Mesendoderm (in vitro differentiated cells): ENCODE data around the gene IL1RN.
"Not testable (repeated sequence)": the region's sequence is repeated elsewhere in the genome, so short reads cannot be mapped to it uniquely, and the experiment has no call there.

Source experiments
- DNase-seq: peaks from one replicate; pipeline ENCODE4 v3.0.0; 2013
- H2AK5ac ChIP-seq: 2 replicates; pipeline ENCODE4 v1.6.1; 2013; ENCODE audit warnings: low read length, inconsistent platforms
- H2BK120ac ChIP-seq: 2 replicates; pipeline ENCODE4 v1.6.1; 2013; ENCODE audit warnings: low read depth, mild to moderate bottlenecking, low read length, moderate library complexity, mixed read lengths
- H2BK15ac ChIP-seq: replicated peaks from 2 replicates; pipeline ENCODE4 v1.6.1; 2013; ENCODE audit warnings: low read depth, mild to moderate bottlenecking, moderate library complexity
- H2BK5ac ChIP-seq: 2 replicates; pipeline ENCODE4 v1.6.1; 2013; ENCODE audit warnings: low read length, inconsistent platforms
- H3K18ac ChIP-seq: 2 replicates; pipeline ENCODE4 v1.6.1; 2013; ENCODE audit warnings: mild to moderate bottlenecking, low read length, mixed read lengths
- H3K23ac ChIP-seq: one replicate; pipeline ENCODE4 v1.6.1; 2013; ENCODE audit warnings: low read length
- H3K27ac ChIP-seq: 2 replicates; pipeline ENCODE4 v1.5.1; 2013; ENCODE audit warnings: low read depth, mild to moderate bottlenecking, inconsistent platforms, low read length, moderate library complexity
- H3K27me3 ChIP-seq: 2 replicates; pipeline ENCODE4 v1.6.1; 2013; ENCODE audit warnings: low read length, control low read depth, mild to moderate bottlenecking, inconsistent platforms; ENCODE audit not compliant: insufficient read depth, poor library complexity
- H3K36me3 ChIP-seq: 2 replicates; pipeline ENCODE4 v1.6.1; 2013; ENCODE audit warnings: low read length, inconsistent platforms; ENCODE audit not compliant: control insufficient read depth, insufficient read depth
- H3K4ac ChIP-seq: one replicate; pipeline ENCODE4 v1.6.1; 2013; ENCODE audit warnings: low read depth, mild to moderate bottlenecking, low read length, moderate library complexity
- H3K4me1 ChIP-seq: 2 replicates; pipeline ENCODE4 v1.6.1; 2013; ENCODE audit warnings: low read depth, low read length, inconsistent platforms; ENCODE audit not compliant: control insufficient read depth
- H3K4me2 ChIP-seq: 2 replicates; pipeline ENCODE4 v1.6.1; 2013; ENCODE audit warnings: low read length
- H3K4me3 ChIP-seq: 2 replicates; pipeline ENCODE4 v1.5.1; 2013; ENCODE audit warnings: mild to moderate bottlenecking, low read length
- H3K56ac ChIP-seq: one replicate; pipeline ENCODE4 v1.6.1; 2013; ENCODE audit warnings: low read length
- H3K79me1 ChIP-seq: 2 replicates; pipeline ENCODE4 v1.6.1; 2013; ENCODE audit warnings: low read length, inconsistent platforms
- H3K79me2 ChIP-seq: 2 replicates; pipeline ENCODE4 v1.6.1; 2013; ENCODE audit warnings: mild to moderate bottlenecking, low read length; ENCODE audit not compliant: control insufficient read depth, insufficient read depth
- H3K9ac ChIP-seq: 2 replicates; pipeline ENCODE4 v1.6.1; 2013; ENCODE audit warnings: low read length, inconsistent platforms
- H4K5ac ChIP-seq: one replicate; pipeline ENCODE4 v1.6.1; 2013; ENCODE audit warnings: low read length
- H4K8ac ChIP-seq: one replicate; pipeline ENCODE4 v1.6.1; 2013; ENCODE audit warnings: low read depth, mild to moderate bottlenecking, control low read depth, low read length, moderate library complexity
- WGBS: extraction: QIAGEN DNeasy Blood & Tissue Kit; methylation state at CpG from one replicate; pipeline ENCODE4 v1.1.7; 2013; ENCODE audit warnings: low lambda C conversion rate, missing lambda C conversion rate; ENCODE audit not compliant: insufficient coverage; ENCODE audit errors: extremely low coverage; 5-methylcytosine and 5-hydroxymethylcytosine counted together

Gene IL1RN

GRCh38 chr2:113089916-113090315, 37.5 kb upstream of the IL1RN start:
- no peak overlapping the region for H3K56ac ChIP-seq
- no peak overlapping the region for H3K9ac ChIP-seq
- H4K5ac ChIP-seq = no peak overlapping the region
- H3K4me3 ChIP-seq = no peak overlapping the region
- no peak overlapping the region for H3K4ac ChIP-seq
- no peaks in the 10 kb centered on the region for H3K36me3 ChIP-seq
- no peak for DNase-seq
- H3K27me3 ChIP-seq = no peaks in the 10 kb centered on the region
- no peak overlapping the region for H3K18ac ChIP-seq
- no peak overlapping the region for H3K4me2 ChIP-seq
- H2BK15ac ChIP-seq = no peak overlapping the region
- H3K79me2 ChIP-seq = no peaks in the 10 kb centered on the region
- no peak overlapping the region for H3K27ac ChIP-seq
- H2BK120ac ChIP-seq = no peak overlapping the region
- no peak overlapping the region for H2BK5ac ChIP-seq
- no peak overlapping the region for H2AK5ac ChIP-seq
- H3K23ac ChIP-seq = no peak overlapping the region
- no peaks in the 10 kb centered on the region for H3K4me1 ChIP-seq
- no peaks in the 10 kb centered on the region for H3K79me1 ChIP-seq
- no peak overlapping the region for H4K8ac ChIP-seq

DNA sequence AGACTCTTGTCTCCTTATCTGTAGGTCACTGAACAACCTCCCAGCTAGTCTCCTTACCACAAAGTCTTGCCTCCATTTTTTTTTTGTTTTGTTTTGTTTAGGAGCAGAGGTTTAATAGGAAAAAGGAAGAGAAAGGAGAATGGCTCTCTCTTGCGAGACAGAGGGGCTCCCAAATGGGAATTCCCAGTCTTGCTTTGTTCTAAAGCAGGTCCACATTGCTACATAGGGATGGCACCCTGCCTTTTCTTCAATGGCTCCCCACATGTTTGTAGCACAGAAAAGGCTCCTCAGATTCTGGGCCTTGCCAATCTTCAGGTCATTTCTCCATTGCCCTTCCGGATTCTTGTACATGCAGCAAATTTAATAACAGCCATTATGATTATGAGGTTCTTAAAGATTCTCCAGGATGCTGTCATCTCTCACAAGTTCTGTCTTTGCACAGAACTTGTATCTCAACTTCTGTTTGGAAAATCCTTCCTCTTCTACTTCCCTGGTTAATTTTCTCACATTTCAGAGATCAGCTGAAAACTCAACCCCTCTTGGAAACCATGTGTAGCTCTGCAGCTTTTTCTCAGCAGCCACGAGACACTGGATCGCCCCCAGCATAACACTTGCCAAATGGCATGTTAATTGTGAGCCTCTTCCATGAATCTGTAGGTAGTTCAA, 36.0 kb upstream of the IL1RN start:
- no peak overlapping the region for H3K9ac ChIP-seq
- no peak overlapping the region for H2BK5ac ChIP-seq
- no peak overlapping the region for H3K4ac ChIP-seq
- no peak for DNase-seq
- H2BK15ac ChIP-seq = no peak overlapping the region
- no peak overlapping the region for H2AK5ac ChIP-seq
- H3K27ac ChIP-seq = no peak overlapping the region
- H3K36me3 ChIP-seq = no peaks in the 10 kb centered on the region
- H2BK120ac ChIP-seq = no peak overlapping the region
- H3K56ac ChIP-seq = no peak overlapping the region
- H3K18ac ChIP-seq = no peak overlapping the region
- H4K8ac ChIP-seq = no peak overlapping the region
- H3K23ac ChIP-seq = no peak overlapping the region
- no peaks in the 10 kb centered on the region for H3K4me1 ChIP-seq
- H3K79me2 ChIP-seq = no peaks in the 10 kb centered on the region
- no peaks in the 10 kb centered on the region for H3K79me1 ChIP-seq
- no peak overlapping the region for H3K4me2 ChIP-seq
- no peak overlapping the region for H4K5ac ChIP-seq
- no CpG with 5 or more reads among the region's 4 CpGs for WGBS
- no peak overlapping the region for H3K4me3 ChIP-seq
- H3K27me3 ChIP-seq = no peaks in the 10 kb centered on the region

DNA sequence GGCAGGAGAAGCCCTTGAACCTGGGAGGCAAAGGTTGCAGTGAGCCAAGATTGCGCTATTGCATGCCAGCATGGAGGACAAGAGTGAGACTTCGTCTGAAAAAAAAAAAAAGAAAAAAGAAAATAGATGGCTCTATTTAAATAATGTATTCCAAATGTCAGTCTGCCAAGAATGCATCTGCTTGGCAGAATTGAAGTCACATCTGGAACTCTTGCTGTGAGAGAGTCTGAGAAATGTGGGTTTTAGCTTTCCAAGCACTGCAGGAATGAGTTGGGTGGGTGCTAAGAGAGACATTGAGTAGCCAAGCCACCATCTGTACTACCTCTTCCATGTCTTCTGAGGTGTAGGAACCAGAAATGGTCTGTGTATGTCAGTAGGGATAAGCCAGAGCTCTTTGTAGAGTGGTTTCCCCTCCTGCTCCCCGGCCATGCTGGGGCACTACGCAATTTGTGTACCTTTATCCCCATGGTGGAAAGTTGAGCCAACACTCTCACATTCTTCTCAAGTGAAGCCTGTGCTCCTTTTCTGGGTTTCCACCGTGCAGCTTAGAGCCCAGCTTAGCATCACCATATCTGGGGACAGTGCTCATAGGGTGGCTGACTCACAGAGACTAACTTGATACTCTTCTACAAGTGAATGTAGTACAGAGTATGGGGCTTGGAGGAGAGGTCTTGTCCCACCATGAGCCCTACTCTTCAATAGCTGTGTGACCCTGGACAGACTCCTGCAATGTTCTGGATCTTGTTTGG, 34.4 kb upstream of the IL1RN start:
- no peaks in the 10 kb centered on the region for H3K79me1 ChIP-seq
- H3K9ac ChIP-seq = no peak overlapping the region
- H2BK5ac ChIP-seq = no peak overlapping the region
- no peak overlapping the region for H4K8ac ChIP-seq
- H3K27me3 ChIP-seq = no peaks in the 10 kb centered on the region
- DNase-seq = no peak
- no peak overlapping the region for H3K4me2 ChIP-seq
- no peaks in the 10 kb centered on the region for H3K79me2 ChIP-seq
- no peaks in the 10 kb centered on the region for H3K4me1 ChIP-seq
- WGBS = no CpG with 5 or more reads among the region's 5 CpGs
- no peak overlapping the region for H3K23ac ChIP-seq
- H2BK15ac ChIP-seq = no peak overlapping the region
- H3K18ac ChIP-seq = no peak overlapping the region
- H2BK120ac ChIP-seq = no peak overlapping the region
- no peak overlapping the region for H2AK5ac ChIP-seq
- no peaks in the 10 kb centered on the region for H3K36me3 ChIP-seq
- no peak overlapping the region for H3K56ac ChIP-seq
- no peak overlapping the region for H3K4me3 ChIP-seq
- no peak overlapping the region for H3K27ac ChIP-seq
- H4K5ac ChIP-seq = no peak overlapping the region
- H3K4ac ChIP-seq = no peak overlapping the region

GRCh38 chr2:113093613-113093977, 33.8 kb upstream of the IL1RN start:
- Histone ChIP-seq H3K4me1 (no peaks in the 10 kb centered on the region), H2BK5ac (no peak overlapping the region), H3K4me3 (no peak overlapping the region), H2AK5ac (no peak overlapping the region), H4K5ac (no peak overlapping the region), H3K4ac (no peak overlapping the region), H3K27me3 (no peaks in the 10 kb centered on the region), H3K23ac (no peak overlapping the region), H3K27ac (no peak overlapping the region), H3K4me2 (no peak overlapping the region), H3K9ac (no peak overlapping the region), H3K36me3 (no peaks in the 10 kb centered on the region), H4K8ac (no peak overlapping the region), H2BK15ac (no peak overlapping the region), H3K18ac (no peak overlapping the region), H3K56ac (no peak overlapping the region), H2BK120ac (no peak overlapping the region), H3K79me2 (no peaks in the 10 kb centered on the region), H3K79me1 (no peaks in the 10 kb centered on the region)
- no peak for DNase-seq
- WGBS = no CpG with 5 or more reads among the region's 2 CpGs

- not testable (repeated sequence) for H4K5ac ChIP-seq, H3K79me1 ChIP-seq, H3K4me3 ChIP-seq, H3K79me2 ChIP-seq, H2BK5ac ChIP-seq, H2BK15ac ChIP-seq, H3K4me2 ChIP-seq, H3K4me1 ChIP-seq, H4K8ac ChIP-seq, H3K18ac ChIP-seq, H3K4ac ChIP-seq, H3K23ac ChIP-seq, H3K27ac ChIP-seq, H3K36me3 ChIP-seq, H3K56ac ChIP-seq, H3K27me3 ChIP-seq, H2BK120ac ChIP-seq, H2AK5ac ChIP-seq, H3K9ac ChIP-seq, DNase-seq
- no CpG with 5 or more reads among the region's 14 CpGs for WGBS
These were observed 31.1 kb upstream of the IL1RN start for GRCh38 chr2:113096306-113096705.
